ENCODE results near the gene TMEM131. TPM values are rescaled to one million over a fixed set of nuclear protein-coding genes. Genes with fewer than 3 reads are reported as not detected.
"Not testable (repeated sequence)": the region's sequence is repeated elsewhere in the genome, so short reads cannot be mapped to it uniquely, and the experiment has no call there.

The TMEM131 gene
- total RNA-seq, 4 donors from 2014 or later, result 32.8 to 54.8 (median 41.2) TPM

DNA sequence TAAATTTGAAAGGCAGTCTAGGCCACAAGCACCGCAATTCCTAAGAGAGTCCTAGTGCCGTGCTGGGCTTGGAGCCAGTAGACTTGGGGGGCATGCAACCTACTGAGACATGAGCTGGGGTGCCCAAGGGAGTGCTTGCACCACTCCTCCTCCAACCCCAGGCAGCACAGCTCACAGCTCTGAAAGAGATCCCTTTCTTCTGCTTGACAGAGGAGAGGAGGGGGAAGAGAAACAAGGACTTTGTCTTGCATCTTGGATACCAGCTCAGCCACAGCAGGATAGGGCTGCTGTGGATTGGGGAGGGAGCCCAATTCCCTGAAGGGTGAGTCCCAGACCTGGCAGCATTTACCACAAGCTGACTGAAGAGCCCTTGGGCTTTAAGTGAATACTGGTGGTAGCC is 134.6 kb downstream of the TMEM131 start:
- intact Hi-C loops (cut with DNase I; ENCODE audit: low total_unique reads), result no loop called here
- WGBS, 2 donors, result 97 to 100% methylated on average over 2 of the region's 2 CpGs
- TF ChIP-seq POLR2A (IDR thresholded peaks at IDR 0.05) (no peak), CTCF (IDR thresholded peaks at IDR 0.05) (no peak)
- H3K4me3 ChIP-seq (ENCODE audit: low read depth, poor library complexity, severe bottlenecking), result no peak overlapping the region
- no peak for DNase-seq (ENCODE audit: low spot score in 2 of 2)

DNA sequence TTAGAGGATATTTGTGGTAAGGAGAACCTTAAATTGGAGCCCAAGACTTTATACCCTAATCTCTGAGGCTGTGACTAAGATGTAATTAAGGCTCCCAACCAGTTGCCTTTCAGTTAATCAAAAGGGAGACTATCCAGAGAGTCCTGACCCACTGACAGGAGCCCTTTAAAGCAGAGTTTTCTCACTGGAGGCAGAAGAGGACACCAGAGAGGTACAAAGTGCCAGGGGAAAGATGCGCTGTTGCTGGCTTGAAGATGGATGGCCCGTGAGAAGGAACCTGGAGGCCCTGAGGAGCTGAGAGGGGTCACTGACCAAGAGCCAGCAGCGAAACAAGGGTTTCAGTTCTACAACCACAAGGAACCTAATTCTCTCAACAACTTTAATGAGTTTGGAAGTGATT is 137.3 kb downstream of the TMEM131 start:
- H3K4me3 ChIP-seq (ENCODE audit: low read depth, poor library complexity, severe bottlenecking), result no peak overlapping the region
- DNase-seq (ENCODE audit: low spot score in 2 of 2), result no peak
- intact Hi-C loops (cut with DNase I; ENCODE audit: low total_unique reads), result no loop called here
- WGBS, 2 donors, result 87 to 95% methylated on average over 3 of the region's 3 CpGs
- TF ChIP-seq CTCF (IDR thresholded peaks at IDR 0.05) (no peak), POLR2A (IDR thresholded peaks at IDR 0.05) (no peak)

GRCh38 chr2:97857553-97857952 is 138.2 kb downstream of the TMEM131 start:
- no peak for DNase-seq (ENCODE audit: low spot score in 2 of 2)
- intact Hi-C loops (cut with DNase I; ENCODE audit: low total_unique reads), result no loop called here
- H3K4me3 ChIP-seq (ENCODE audit: low read depth, poor library complexity, severe bottlenecking), result no peak overlapping the region

DNA sequence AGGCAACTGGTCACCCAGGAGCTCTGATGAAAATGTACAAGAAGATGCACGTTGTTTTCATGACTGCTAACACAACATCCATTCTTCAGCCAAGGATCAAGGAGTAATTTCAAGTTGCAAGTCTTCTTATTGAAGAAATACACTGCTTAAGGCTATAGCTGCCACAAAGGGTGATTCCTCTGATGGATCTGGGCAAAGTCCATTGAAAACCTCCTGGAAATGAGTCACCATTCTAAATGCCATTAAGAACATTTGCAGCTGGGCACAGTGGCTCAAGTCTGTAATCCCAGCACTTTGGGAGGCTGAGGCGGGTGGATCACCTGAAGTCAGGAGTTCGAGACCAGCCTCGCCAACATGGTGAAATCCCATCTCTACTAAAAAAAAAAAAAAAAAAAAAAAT is 142.7 kb downstream of the TMEM131 start:
- intact Hi-C loops (cut with DNase I; ENCODE audit: low total_unique reads); H3K4me3 ChIP-seq (ENCODE audit: low read depth, poor library complexity, severe bottlenecking); DNase-seq (ENCODE audit: low spot score in 2 of 2): not testable (repeated sequence)
- WGBS, 2 donors, result 87 to 95% methylated on average over 4 of the region's 4 CpGs

More at GRCh38 chr2:97857553-97857952, 138.2 kb downstream of the TMEM131 start:
- 82 to 88% methylated on average over 2 of the region's 2 CpGs for WGBS, 2 donors
- TF ChIP-seq CTCF (IDR thresholded peaks at IDR 0.05), result no peak
- TF ChIP-seq POLR2A (IDR thresholded peaks at IDR 0.05), result no peak

GRCh38 chr2:97851172-97851571 is 144.6 kb downstream of the TMEM131 start:
- no peak overlapping the region for H3K4me3 ChIP-seq (ENCODE audit: low read depth, poor library complexity, severe bottlenecking)
- TF ChIP-seq CTCF (IDR thresholded peaks at IDR 0.05) (no peak), POLR2A (IDR thresholded peaks at IDR 0.05) (no peak)
- no peak for DNase-seq (ENCODE audit: low spot score in 2 of 2)
- 86 to 94% methylated on average over 5 of the region's 5 CpGs for WGBS, 2 donors
- intact Hi-C loops (cut with DNase I; ENCODE audit: low total_unique reads), result no loop called here

DNA sequence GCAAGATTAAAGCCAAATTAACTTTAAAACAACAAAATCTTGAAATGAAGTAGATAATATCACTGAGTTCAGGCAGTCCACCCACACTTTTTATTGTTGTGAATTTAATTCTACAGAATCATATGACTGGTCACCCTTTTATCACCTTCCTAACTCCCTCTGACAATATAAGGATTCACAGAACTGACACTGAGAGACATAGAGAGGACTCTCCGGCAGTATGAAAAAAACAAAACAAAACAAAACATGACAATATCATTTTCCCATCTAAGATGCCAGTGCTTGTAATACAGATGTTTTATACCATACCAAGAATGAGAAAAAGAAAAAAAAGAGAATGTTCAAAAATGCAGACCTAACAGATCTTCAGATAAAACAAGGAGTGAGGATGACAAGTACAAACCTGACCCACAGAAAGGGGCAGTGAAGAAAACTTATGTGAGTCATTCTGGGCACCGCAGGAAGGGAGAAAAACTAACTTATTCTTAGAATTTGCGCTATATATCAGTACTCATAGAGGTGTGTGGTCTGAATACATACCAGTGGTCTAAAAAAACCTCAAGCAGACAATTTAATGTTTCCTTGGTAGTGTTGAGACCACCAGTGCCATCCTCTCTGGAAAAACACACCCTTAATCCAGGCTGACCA is 145.7 kb downstream of the TMEM131 start:
- TF ChIP-seq CTCF (IDR thresholded peaks at IDR 0.05), result no peak
- TF ChIP-seq POLR2A (IDR thresholded peaks at IDR 0.05), result no peak
- no peak overlapping the region for H3K4me3 ChIP-seq (ENCODE audit: low read depth, poor library complexity, severe bottlenecking)
- no peak for DNase-seq (ENCODE audit: low spot score in 2 of 2)
- WGBS, 2 donors, result 48 to 68% methylated on average over 3 of the region's 3 CpGs
- intact Hi-C loops (cut with DNase I; ENCODE audit: low total_unique reads), result no loop called here

All from lower leg skin (tissue), 4 donors.